Measurements from ENCODE around the gene CCN5. TPM values are rescaled to one million over a fixed set of nuclear protein-coding genes. Genes with fewer than 3 reads are reported as not detected.

CCN5 gene
- total and polyA plus RNA-seq, 2 of the 13 experiments (the other 11 are each of a cell fraction or from before 2014, with no cell fraction given), result 0.12 TPM; not detected in 1

DNA sequence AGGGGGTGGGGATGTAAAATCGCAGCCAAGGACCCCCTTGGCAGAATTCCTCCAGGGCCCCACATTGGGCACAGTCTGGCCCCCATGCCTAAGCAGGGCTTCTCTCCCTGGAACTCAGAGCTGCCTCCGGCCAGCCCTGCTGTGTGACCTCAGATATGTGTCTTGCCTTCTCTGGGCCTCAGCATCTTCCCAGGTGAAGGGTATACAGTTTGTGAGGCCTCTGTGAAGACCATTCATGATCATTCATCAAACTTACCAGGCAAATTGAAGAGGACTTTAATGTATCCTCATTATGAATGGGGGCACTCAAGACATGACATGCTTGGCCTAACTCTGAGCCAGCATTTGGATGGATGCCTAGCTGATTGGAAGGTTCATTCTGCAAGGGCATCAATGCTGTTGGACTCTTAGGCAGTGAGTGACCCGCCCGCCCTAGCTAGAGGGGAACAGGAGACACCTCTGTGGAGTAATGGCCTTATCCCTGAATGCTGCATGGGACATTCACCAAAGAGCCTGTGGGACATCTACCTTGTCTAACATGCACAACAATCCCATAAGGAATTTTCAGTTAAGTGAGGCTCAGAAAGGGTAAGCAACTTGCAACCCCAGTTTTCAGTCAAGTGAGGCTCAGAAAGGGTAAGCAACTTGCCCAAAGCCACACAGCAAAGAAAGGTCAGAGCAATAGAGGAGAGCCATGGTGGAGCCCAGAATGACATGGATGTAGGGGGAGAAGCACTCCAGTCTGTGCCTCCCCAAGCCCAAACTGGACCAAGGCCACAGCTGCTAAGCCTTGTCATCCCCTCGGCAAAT lies 535 bp downstream of the CCN5 start:
- Histone ChIP-seq H2AFZ (ENCODE audit: low read length) (no peak overlapping the region), H3K9ac (ENCODE audit: insufficient read depth, low read depth, low read length) (no peak overlapping the region), H3K4me2 (ENCODE audit: low read depth, low read length) (no peak overlapping the region), H3K4me1 (ENCODE audit: insufficient read depth, low read length) (peaks cover 21% of the 10 kb centered on the region), H3K27ac (ENCODE audit: extremely low read length, insufficient read depth, low read length) (no peak overlapping the region), H3K79me2 (ENCODE audit: insufficient read depth, low read length) (no peaks in the 10 kb centered on the region), H3K36me3 (replicated peaks in 1 of 2; ENCODE audit: control insufficient read depth in 1 of 2, insufficient read depth in 2 of 2, low read length in 2 of 2) (no peaks in the 10 kb centered on the region), H3K27me3 (ENCODE audit: control insufficient read depth in 1 of 2, insufficient read depth in 2 of 2, low read length in 2 of 2) (peaks cover 5 to 44% of the 10 kb centered on the region in 2 experiments; a peak in 3 of 5 replicates), H3K9me3 (ENCODE audit: low read length) (no peaks in the 10 kb centered on the region), H4K20me1 (ENCODE audit: insufficient read depth, low read length) (no peaks in the 10 kb centered on the region), H3K4me3 (replicated peaks in 1 of 3; ENCODE audit: insufficient read depth in 1 of 3, low read depth in 2 of 3, low read length in 3 of 3) (no peak overlapping the region)
- DNase-seq (ENCODE audit: low spot score), result no peak
- BruUV-seq (replicated peaks), result no TSS peak
- FAIRE-seq, result no peak
- 48% methylated on average over 5 of the region's 5 CpGs for WGBS (ENCODE audit: low lambda C conversion rate)
- in situ Hi-C loops (cut with HindIII; ENCODE audit: extremely low pct_ligation_motif_present, low pct_unique_long_range_greater_than_20kb), result no loop called here
- ATAC-seq, result no peak
- POLR2A ChIA-PET, result interaction anchor here (1.0 kb wide), 1 partner anchor 16 kb away, joined by 4 read pairs; no protein-coding TSS in a partner anchor
- intact Hi-C loops (cut with micrococcal nuclease; ENCODE audit: unreplicated experiment), result no loop called here
- CTCF ChIA-PET (ENCODE audit: low intra/inter-chr PET ratio, low total read pairs), result no interaction called here
- TF ChIP-seq TEAD3 (CRISPR knock-in tag; optimal IDR thresholded peaks at IDR 0.05; ENCODE audit: borderline replicate concordance), result no peak
- no peak for TF ChIP-seq BRD4 (CRISPR knock-in tag; IDR thresholded peaks at IDR 0.05)
- TF ChIP-seq SNRNP70 (IDR thresholded peaks at IDR 0.05; ENCODE audit: low read depth, low read length), result no peak
- no peak for TF ChIP-seq BRCA1 (CRISPR knock-in tag; IDR thresholded peaks at IDR 0.05)
- peak; percentile 96 for TF ChIP-seq ZNF768 (CRISPR knock-in tag; IDR thresholded peaks at IDR 0.05)
- TF ChIP-seq PRDM4 (CRISPR knock-in tag; IDR thresholded peaks at IDR 0.05; ENCODE audit: borderline replicate concordance), result no peak
- no peak for TF ChIP-seq ZNF766 (CRISPR knock-in tag; IDR thresholded peaks at IDR 0.05; ENCODE audit: borderline replicate concordance)
